ENCODE results near the gene GTPBP4. TPM values are rescaled to one million over a fixed set of nuclear protein-coding genes. Genes with fewer than 3 reads are reported as not detected.

The GTPBP4 gene
- total RNA-seq, 1 donor, result 38.9 TPM

- TF ChIP-seq CTCF (IDR thresholded peaks at IDR 0.05; ENCODE audit: insufficient read depth, low read depth, low read length), result no peak
- no peak overlapping the region for H3K4me3 ChIP-seq (ENCODE audit: low read depth, low read length)
- no peak for DNase-seq (ENCODE audit: low read depth)
Measured at GRCh38 chr10:996031-996430, 7.8 kb downstream of the GTPBP4 start.

GRCh38 chr10:997266-998022 is 9.2 kb downstream of the GTPBP4 start:
- no peak for DNase-seq (ENCODE audit: low read depth)
- TF ChIP-seq CTCF (IDR thresholded peaks at IDR 0.05; ENCODE audit: insufficient read depth, low read depth, low read length), result no peak

GRCh38 chr10:1002425-1003006 is 14.3 kb downstream of the GTPBP4 start:
- no peak for TF ChIP-seq CTCF (IDR thresholded peaks at IDR 0.05; ENCODE audit: insufficient read depth, low read depth, low read length)
- DNase-seq (ENCODE audit: low read depth), result no peak
- no peak overlapping the region for H3K4me3 ChIP-seq (ENCODE audit: low read depth, low read length)

More at GRCh38 chr10:997266-998022, 9.2 kb downstream of the GTPBP4 start:
- H3K4me3 ChIP-seq (ENCODE audit: low read depth, low read length), result no peak overlapping the region

GRCh38 chr10:1003884-1004670 is 15.8 kb downstream of the GTPBP4 start:
- no peak for DNase-seq (ENCODE audit: low read depth)

GRCh38 chr10:1006573-1006972 is 18.3 kb downstream of the GTPBP4 start:
- DNase-seq (ENCODE audit: low read depth), result no peak
- no peak overlapping the region for H3K4me3 ChIP-seq (ENCODE audit: low read depth, low read length)
- TF ChIP-seq CTCF (IDR thresholded peaks at IDR 0.05; ENCODE audit: insufficient read depth, low read depth, low read length), result no peak

More at GRCh38 chr10:1003884-1004670, 15.8 kb downstream of the GTPBP4 start:
- TF ChIP-seq CTCF (IDR thresholded peaks at IDR 0.05; ENCODE audit: insufficient read depth, low read depth, low read length), result no peak
- H3K4me3 ChIP-seq (ENCODE audit: low read depth, low read length), result no peak overlapping the region

- no peak for TF ChIP-seq CTCF (IDR thresholded peaks at IDR 0.05; ENCODE audit: insufficient read depth, low read depth, low read length)
- no peak overlapping the region for H3K4me3 ChIP-seq (ENCODE audit: low read depth, low read length)
- no peak for DNase-seq (ENCODE audit: low read depth)
Measured at GRCh38 chr10:1007583-1007982, 19.3 kb downstream of the GTPBP4 start.
